KG1 (cell line): ENCODE data around the gene DDX5.
"Not testable (repeated sequence)": the region's sequence is repeated elsewhere in the genome, so short reads cannot be mapped to it uniquely, and the experiment has no call there.

Experiments used
- DNase-seq: peaks from one replicate; lab custom pipeline; 2025; lab: John Stamatoyannopoulos, UW

Gene DDX5

GRCh38 chr17:64492481-64493109 lies 13.5 kb downstream of the DDX5 start:
- DNase-seq, result peak; percentile 14

DNA sequence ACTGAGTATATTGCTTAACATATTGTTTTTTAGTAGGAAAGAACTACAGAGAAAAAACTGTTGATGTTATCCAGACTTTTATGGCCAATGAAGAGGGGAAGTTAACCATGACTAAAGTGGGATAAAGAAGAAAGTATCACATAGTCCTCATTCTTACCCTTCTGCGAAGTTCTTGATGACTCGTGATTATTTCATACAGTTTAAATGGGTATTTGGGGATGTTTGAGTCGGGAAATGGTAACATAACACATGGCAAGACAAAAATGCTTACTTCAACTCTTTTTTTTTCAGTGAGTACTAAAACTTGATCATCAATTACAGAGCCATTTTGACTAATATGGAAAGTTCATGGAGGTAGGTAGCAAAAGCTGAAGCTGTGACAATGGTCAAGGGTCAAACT lies 14.1 kb downstream of the DDX5 start:
- DNase-seq, result no peak

DNA sequence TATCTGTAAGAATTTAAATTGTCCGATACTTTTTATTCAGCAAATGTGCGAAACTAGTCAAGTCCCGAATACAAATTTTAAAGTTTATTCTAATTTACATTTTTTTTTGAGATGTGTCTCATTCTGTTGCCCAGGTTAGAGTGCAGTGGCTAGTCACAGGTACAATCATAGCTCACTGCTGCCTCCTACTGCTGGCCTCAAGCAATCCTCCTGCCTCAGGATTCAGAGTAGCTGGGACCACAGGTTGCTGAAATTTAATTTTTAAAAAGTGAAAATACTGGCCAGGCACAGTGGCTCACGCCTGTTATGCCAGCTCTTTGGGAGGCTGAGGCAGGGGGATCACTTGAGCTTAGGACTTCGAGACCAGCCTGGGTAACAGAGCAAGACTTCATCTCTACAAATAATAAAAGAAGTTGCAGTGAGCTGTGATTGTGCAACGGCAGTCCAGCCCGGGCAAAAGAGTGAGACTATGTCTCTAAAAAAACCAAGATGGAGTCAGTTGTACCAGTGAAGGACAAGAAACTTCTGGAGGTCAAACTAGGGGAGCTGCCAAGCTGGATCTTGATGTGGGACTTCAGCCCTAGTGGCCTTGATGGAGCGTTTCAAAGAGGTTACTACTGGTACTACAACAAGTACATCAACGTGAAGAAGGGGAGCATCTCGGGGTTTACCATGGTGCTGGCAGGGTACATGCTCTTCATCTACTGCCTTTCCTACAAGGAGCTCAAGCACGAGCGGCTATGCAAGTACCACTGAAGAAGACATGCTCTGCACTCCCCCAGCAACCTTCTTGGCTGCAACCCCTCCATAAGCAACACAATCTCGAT lies 14.8 kb downstream of the DDX5 start:
- DNase-seq, result peak; percentile 31

DNA sequence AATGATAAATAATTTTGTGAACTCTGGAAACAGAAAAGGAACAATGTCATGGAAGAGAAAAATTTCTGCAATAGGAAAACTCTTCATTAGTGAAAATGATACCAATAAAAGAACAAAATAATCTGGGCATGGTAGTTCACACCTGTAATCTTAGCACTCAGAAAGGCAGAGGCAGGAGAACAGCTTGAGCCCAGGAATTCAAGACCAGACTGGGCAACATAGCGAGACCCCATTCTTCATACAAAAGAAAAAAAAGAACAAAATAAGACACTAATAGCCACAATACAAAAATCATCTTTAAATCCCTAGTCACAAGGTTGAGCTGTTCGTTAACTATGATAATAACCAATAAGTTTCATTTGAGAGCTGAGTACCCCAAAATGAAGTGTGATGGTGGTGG lies 17.8 kb downstream of the DDX5 start:
- DNase-seq, result no peak

DNA sequence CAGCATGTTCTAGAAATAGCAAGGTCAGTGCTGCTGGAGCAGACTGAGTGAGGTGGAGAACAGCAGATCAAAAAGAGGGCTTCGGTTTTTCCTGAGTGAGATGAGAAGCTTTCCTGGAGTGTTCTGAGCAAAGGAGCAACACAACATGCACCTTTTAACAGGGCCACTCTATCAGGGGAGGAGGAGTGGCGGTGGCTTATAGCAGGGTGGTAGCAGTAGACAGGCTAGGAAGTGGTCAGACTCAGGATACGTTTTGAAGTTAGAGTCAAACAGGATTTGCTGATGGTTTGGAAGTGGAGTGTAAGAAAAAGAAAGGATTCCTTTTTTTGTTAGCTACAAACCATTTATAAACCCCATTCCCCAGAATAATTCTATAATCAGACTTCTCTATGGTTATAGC lies 21.7 kb downstream of the DDX5 start:
- DNase-seq, result no peak

DNA sequence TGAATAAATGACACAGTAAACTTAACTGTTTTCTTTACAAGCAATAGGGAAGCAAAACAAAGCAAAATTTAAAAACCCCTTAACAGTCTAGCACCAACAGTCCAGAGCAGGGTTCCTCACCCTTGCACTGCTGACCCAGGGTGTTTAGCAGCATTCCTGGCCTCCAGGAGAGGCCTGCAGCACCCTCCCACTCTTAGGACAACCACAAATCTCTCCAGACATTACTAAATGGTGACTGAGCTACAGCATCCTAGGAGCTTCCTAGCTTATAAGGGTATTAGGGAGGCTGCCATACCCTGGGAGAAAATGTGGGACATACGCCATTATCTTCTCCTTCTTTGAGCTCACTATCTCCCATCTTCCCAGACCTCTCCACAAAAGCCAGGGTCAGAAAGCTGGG lies 25.1 kb downstream of the DDX5 start:
- DNase-seq, result no peak

DNA sequence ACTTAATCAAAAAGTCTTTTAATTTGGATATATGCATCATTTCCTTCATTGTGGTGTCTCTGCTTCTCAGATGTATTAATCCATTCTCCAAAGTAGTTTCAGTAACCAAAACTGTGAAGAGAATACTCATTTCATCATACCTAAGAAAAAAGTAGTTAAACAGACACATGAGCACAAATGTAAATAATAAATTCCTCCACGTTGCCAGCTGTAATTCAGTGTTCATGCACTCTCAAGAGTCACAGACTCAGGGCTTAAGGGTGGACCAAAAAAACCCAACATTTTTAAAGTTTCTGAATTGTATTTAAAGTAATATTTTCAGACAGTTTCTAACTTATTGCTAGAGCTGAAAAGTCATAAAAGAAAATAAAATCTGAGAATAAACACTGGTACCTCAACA lies 28.2 kb downstream of the DDX5 start:
- no peak for DNase-seq

GRCh38 chr17:64472564-64472963 lies 33.5 kb downstream of the DDX5 start:
- no peak for DNase-seq

DNA sequence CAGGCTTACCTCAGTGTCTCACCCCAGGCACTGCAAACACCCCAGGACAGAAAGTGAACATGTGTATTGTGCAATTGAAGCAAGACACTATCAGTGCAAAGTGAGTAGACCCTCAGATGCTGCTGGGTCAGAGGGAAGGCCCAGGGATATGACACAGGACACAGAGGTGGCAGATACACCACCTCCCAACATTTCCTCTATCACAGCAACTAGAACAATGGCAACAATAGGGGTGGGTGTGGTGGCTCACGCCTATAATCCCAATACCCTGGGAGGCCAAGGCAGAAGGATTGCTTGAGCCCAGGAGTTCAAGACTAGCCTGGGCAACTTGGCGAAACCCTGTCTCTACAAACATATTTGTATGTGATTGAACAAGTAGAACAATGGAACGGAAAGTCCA lies 34.6 kb downstream of the DDX5 start:
- DNase-seq, result no peak

GRCh38 chr17:64470625-64471024 lies 35.5 kb downstream of the DDX5 start:
- DNase-seq, result no peak

- not testable (repeated sequence) for DNase-seq
Measured at GRCh38 chr17:64466834-64467233, 39.3 kb downstream of the DDX5 start.

GRCh38 chr17:64466019-64466735 lies 39.9 kb downstream of the DDX5 start:
- no peak for DNase-seq

- no peak for DNase-seq
Measured at GRCh38 chr17:64461788-64462187, 44.3 kb downstream of the DDX5 start.

DNA sequence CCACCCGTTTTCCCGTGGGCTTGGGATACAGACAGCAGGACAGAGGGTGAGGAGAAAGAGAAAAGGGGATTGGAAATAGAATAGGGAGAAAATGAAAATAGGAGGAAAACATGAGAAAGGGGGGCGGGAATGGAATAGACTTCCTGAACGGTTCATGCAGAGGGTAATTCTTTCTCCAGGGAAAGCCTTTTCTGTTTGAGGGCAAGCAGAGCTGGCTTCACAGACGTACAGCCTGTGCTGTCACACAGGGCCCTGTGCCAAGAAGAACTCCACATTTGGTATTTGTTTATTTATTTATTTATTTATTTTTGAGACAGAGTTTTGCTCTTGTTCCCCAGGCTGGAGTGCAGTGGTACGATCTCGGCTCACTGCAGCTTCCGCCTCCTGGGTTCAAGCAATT lies 45.1 kb downstream of the DDX5 start:
- no peak for DNase-seq

- not testable (repeated sequence) for DNase-seq
Measured at GRCh38 chr17:64459818-64460217, 46.3 kb downstream of the DDX5 start.

DNA sequence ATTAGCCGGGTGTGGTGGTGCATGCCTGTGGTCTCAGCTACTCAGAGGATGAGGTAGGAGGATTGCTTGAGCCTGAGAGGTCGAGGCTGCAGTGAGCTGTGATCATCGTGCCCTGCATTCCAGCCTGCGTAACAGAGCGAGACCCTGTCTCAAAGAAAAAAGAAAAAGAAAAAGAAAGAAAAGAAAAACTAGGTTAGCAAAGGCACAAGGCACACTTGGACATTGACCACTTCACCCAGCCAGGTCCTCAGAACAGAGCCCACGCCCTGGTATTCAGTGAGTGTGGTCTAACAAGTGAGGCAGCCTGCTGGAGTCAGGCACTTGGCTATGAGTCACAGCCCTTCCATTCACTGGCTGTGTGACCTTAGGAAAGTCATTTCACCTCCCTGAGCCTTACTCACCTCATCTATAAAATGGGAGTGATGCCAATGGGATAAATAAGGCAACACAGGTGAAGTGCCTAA lies 46.8 kb downstream of the DDX5 start:
- DNase-seq, result no peak

DNA sequence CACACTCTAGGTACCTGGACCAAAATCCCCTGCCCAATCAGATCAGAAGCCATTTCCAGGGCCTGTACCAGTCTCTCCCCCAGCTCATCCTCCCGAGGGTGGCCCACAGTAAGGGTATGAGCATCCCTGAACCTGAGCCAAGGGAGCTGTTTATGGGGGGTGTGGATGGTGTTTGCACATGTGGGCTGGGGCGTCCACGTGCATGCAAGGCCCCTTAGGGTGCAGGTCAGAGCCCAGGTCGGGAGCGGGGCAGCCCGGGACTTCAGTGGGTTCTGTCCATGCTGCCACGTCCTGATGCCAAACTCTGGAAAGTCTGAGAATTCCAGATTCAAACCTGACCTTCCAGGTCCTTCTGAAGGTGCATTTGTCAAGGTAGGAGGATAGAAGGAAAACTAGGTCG lies 47.3 kb downstream of the DDX5 start:
- no peak for DNase-seq

DNA sequence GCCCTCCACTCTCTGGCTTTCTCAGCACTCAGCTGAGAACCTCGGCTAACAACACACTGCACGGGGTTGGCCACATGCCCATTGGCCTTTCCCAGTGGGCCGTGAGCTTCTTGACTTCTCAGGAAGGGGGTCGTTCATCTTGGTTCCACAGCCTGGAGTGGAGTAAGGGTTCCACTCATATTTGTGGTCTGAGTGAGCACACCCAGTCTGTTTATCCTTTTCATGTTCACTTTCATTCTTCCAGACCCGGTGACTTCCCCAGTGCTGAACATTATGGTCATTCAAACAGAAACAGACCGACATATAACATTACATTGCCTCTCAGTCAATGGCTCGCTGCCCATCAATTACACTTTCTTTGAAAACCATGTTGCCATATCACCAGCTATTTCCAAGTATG lies 48.9 kb downstream of the DDX5 start:
- DNase-seq, result no peak

GRCh38 chr17:64455993-64456885 lies 49.9 kb downstream of the DDX5 start:
- peak; percentile 18 for DNase-seq

DNA sequence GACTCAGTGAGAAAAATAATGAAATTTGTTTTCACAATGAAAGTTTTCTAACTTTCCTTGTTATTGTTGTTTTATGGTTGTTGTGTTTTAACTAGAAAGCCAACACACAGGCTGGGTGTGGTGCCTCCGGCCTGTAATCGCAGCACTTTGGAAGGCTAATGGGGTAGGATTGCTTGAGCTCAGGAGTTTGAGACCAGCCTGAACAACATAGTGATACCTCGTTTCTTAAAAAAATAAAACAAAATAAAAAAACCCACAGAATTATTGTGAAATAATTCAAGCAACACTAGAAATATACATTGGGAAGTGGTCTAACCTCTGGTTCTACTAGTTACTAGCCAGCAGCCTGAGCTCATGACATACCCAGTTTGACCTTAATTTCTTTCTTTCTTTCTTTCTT lies 56.5 kb downstream of the DDX5 start:
- DNase-seq, result no peak

DNA sequence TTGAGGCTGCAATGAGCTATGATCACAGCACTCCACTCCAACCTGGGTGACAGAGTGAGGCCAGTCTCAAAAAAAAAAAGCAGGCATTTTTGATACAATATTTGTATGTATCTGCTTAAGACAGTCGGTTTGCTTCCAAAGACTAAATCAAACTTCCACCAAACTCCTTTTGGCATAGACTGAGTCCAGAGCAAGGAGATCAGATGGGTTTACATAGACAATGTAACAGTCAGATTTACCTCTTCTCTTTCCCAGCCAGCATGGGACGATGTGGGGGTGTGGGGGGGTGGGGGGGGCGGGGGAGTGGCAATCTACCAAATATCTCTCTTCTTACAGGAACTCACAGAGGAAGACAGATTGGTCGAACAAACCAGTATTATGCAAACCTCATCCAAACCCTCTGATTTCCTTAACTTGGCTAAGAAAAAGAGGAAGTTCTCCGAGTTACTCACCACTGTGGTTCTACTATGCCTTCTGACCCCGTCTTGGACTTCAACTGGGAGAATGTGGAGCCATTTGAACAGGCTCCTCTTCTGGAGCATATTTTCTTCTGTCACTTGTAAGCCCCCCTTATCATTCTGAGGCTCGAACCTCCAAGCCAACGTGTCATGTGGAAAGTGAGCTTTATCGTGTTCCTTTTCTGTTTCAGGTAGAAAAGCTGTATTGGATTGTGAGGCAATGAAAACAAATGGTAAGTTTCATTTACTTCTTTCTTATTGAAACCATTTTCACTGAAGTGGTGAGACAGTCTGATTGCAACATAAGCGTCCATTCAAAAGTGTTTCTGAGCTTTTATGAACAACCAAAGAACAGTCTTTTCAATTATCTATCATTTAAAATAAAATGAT lies 57.2 kb downstream of the DDX5 start, which contains the start of gene MILR1:
Gene MILR1 (plus strand): TSS at position 451 of the 848 bp plus-strand sequence. CDS start 54 bp downstream, at position 505.
- peak; percentile 73 for DNase-seq
